Measurements from ENCODE around the gene KCNMB3. TPM values are rescaled to one million over a fixed set of nuclear protein-coding genes. Genes with fewer than 3 reads are reported as not detected.

KCNMB3 gene
- total and polyA plus RNA-seq, 2 of the 8 experiments (the other 6 are each of a cell fraction or from before 2014, with no cell fraction given) = 1.7 to 2.0 TPM

- H3K14ac ChIP-seq (ENCODE audit: insufficient read length) = no peak overlapping the region
- DNase-seq (ENCODE audit: low read depth in 1 of 2, low spot score in 2 of 2) (no peak), FAIRE-seq (no peak)
- no peak overlapping the region for H2BK15ac ChIP-seq (ENCODE audit: low read length)
- H3K79me1 ChIP-seq (ENCODE audit: low read depth, low read length) = no peaks in the 10 kb centered on the region
- peaks cover 5 to 13% of the 10 kb centered on the region in 2 experiments; a peak in 1 of 4 replicates for H3K9me3 ChIP-seq (ENCODE audit: insufficient read depth in 2 of 2, low read depth in 1 of 2, low read length in 1 of 2)
- no peak overlapping the region for H3K9ac ChIP-seq (replicated peaks in 1 of 4; ENCODE audit: extremely low read depth in 1 of 4, low read depth in 3 of 4, low read length in 3 of 4)
- peaks cover 0 to 3% (median 0%) of the 10 kb centered on the region in 4 experiments; a peak in 2 of 7 replicates for H3K27me3 ChIP-seq (replicated peaks in 1 of 4; ENCODE audit: control insufficient read depth in 3 of 4, extremely low read depth in 1 of 4, insufficient read depth in 3 of 4, low read length in 3 of 4)
- H2BK20ac ChIP-seq (ENCODE audit: low read length) = no peak overlapping the region
- no peaks in the 10 kb centered on the region; the same call in 1 of the 2 replicates for H3K23me2 ChIP-seq (ENCODE audit: low read depth, low read length)
- no peak overlapping the region for H3K18ac ChIP-seq (ENCODE audit: extremely low read depth, low read length)
- no peak overlapping the region for H4K91ac ChIP-seq (replicated peaks; ENCODE audit: insufficient read length, low read length)
- POLR2A ChIA-PET (ENCODE audit: partially characterized antibody) = interaction anchor here (1.2 kb wide), 1 partner anchor 18 kb away, joined by 4 read pairs; no protein-coding TSS in a partner anchor
- H3K4me2 ChIP-seq (ENCODE audit: insufficient read depth in 1 of 2, low read depth in 2 of 2, low read length in 2 of 2) = no peak overlapping the region
- H2AFZ ChIP-seq (ENCODE audit: low read length) = no peak overlapping the region
- H3K23ac ChIP-seq (ENCODE audit: insufficient read length) = no peak overlapping the region
- H2AK5ac ChIP-seq (ENCODE audit: low read depth, low read length) = no peak overlapping the region
- TF ChIP-seq HDAC2 (IDR thresholded peaks at IDR 0.05; ENCODE audit: borderline replicate concordance in 1 of 2, low read depth in 2 of 2, low read length in 2 of 2) (no peak), KDM1A (IDR thresholded peaks at IDR 0.05; ENCODE audit: borderline replicate concordance, low read length) (no peak), KDM5A (IDR thresholded peaks at IDR 0.05; ENCODE audit: low read length) (no peak), POU5F1 (IDR thresholded peaks at IDR 0.05; ENCODE audit: low read depth, low read length) (no peak), MAFK (IDR thresholded peaks at IDR 0.05; ENCODE audit: low read depth, low read length) (no peak), ATF2 (IDR thresholded peaks at IDR 0.05; ENCODE audit: low read length) (no peak), PHF8 (conservative IDR thresholded peaks at IDR 0.05; ENCODE audit: low read depth, low read length) (no peak), EP300 (IDR thresholded peaks at IDR 0.05; ENCODE audit: borderline replicate concordance in 1 of 2, low read depth in 2 of 2, low read length in 2 of 2) (no peak), CHD2 (IDR thresholded peaks at IDR 0.05; ENCODE audit: low read length) (no peak), RAD21 (IDR thresholded peaks at IDR 0.05 in 1 of 2, conservative IDR thresholded peaks at IDR 0.05 in 1 of 2; ENCODE audit: low read depth in 2 of 2, low read length in 2 of 2) (no peak)
- H3K4ac ChIP-seq (replicated peaks; ENCODE audit: insufficient read length, low read depth, low read length) = no peak overlapping the region
- H3K4me3 ChIP-seq (ENCODE audit: extremely low read depth in 1 of 4, insufficient read depth in 2 of 4, low read depth in 3 of 4, low read length in 4 of 4) = no peak overlapping the region
- H3K36me3 ChIP-seq (ENCODE audit: control insufficient read depth in 2 of 4, insufficient read depth in 4 of 4, low read length in 3 of 4) = no peaks in the 10 kb centered on the region
- H4K20me1 ChIP-seq (replicated peaks in 1 of 2; ENCODE audit: control insufficient read depth in 1 of 2, insufficient read depth in 2 of 2, low read length in 2 of 2) = no peaks in the 10 kb centered on the region
- H4K5ac ChIP-seq (ENCODE audit: insufficient read length, low read depth, low read length) = no peak overlapping the region
- H3K56ac ChIP-seq (replicated peaks; ENCODE audit: insufficient read length, low read depth, low read length) = no peak overlapping the region
- H3K27ac ChIP-seq (ENCODE audit: low read depth, low read length) = no peak overlapping the region
- CTCF ChIA-PET (ENCODE audit: partially characterized antibody) = interaction anchor here (0.7 to 1.8 kb wide), 4 partner anchors 9 to 59 kb away, joined by 3 to 8 read pairs (median 4); no protein-coding TSS in a partner anchor
- H4K8ac ChIP-seq (ENCODE audit: extremely low read depth, insufficient read depth, low read length) = no peak overlapping the region
- 93% methylated on average over 15 of the region's 29 CpGs; no CpG with 5 or more reads in 1 of the 2 experiments for WGBS, 2 experiments (ENCODE audit: extremely low coverage in 1 of 2, insufficient coverage in 1 of 2, insufficient read length in 1 of 2, insufficient replicate concordance in 2 of 2, low coverage in 1 of 2, low lambda C conversion rate in 2 of 2, missing lambda C conversion rate in 1 of 2)
- no peak overlapping the region for H2BK120ac ChIP-seq (replicated peaks; ENCODE audit: low read depth, low read length)
- H2BK5ac ChIP-seq (ENCODE audit: low read depth, low read length) = no peak overlapping the region
- H3K79me2 ChIP-seq (ENCODE audit: control insufficient read depth in 1 of 2, insufficient read depth in 2 of 2, low read length in 2 of 2) = no peaks in the 10 kb centered on the region
- no peak overlapping the region for H2BK12ac ChIP-seq (ENCODE audit: low read depth, low read length)
- peaks cover 0 to 2% (median 0%) of the 10 kb centered on the region in 4 experiments; a peak in 1 of 7 replicates for H3K4me1 ChIP-seq (replicated peaks in 1 of 4; ENCODE audit: control insufficient read depth in 3 of 4, insufficient read depth in 4 of 4, low read length in 3 of 4)
Measured at GRCh38 chr3:179263134-179263533, 12.2 kb upstream of the KCNMB3 start.
